T47D (cell line): ENCODE data around the gene WNT9A.
"Not testable (repeated sequence)": the region's sequence is repeated elsewhere in the genome, so short reads cannot be mapped to it uniquely, and the experiment has no call there.

ENCODE experiments used
- DNase-seq, 2 experiments: peaks; one replicate each; pipeline versions ENCODE4 v3.0.0 to v3.0.0-alpha.2; 2011 to 2012; ENCODE audit warnings: low read depth in 1 of 2, low spot score in 1 of 2
- JUND ChIP-seq: IDR thresholded peaks from 2 replicates; pipeline ENCODE4 v1.6.1; 2012; ENCODE audit warnings: low read depth
- in situ Hi-C: cut with HindIII; loops from 2 replicates; pipeline ENCODE4 v1.10.0; 2016; ENCODE audit warnings: low sequenced_read_pairs, low pct_unique_long_range_greater_than_20kb

WNT9A gene

GRCh38 chr1:227887697-227888403 lies 59.9 kb downstream of the WNT9A start:
- no peak for TF ChIP-seq JUND
- in situ Hi-C loops: no loop called here
- DNase-seq: no peak

GRCh38 chr1:227886993-227887696 lies 60.6 kb downstream of the WNT9A start:
- in situ Hi-C loops: no loop called here
- no peak for DNase-seq
- TF ChIP-seq JUND: no peak

- in situ Hi-C loops: no loop called here
- TF ChIP-seq JUND: no peak
- DNase-seq: no peak
Measured at GRCh38 chr1:227886503-227886961, 61.2 kb downstream of the WNT9A start.

- DNase-seq: peak; percentile 55 to 77
- TF ChIP-seq JUND: no peak
- in situ Hi-C loops: no loop called here
Measured at GRCh38 chr1:227885648-227886502, 61.9 kb downstream of the WNT9A start.

DNA sequence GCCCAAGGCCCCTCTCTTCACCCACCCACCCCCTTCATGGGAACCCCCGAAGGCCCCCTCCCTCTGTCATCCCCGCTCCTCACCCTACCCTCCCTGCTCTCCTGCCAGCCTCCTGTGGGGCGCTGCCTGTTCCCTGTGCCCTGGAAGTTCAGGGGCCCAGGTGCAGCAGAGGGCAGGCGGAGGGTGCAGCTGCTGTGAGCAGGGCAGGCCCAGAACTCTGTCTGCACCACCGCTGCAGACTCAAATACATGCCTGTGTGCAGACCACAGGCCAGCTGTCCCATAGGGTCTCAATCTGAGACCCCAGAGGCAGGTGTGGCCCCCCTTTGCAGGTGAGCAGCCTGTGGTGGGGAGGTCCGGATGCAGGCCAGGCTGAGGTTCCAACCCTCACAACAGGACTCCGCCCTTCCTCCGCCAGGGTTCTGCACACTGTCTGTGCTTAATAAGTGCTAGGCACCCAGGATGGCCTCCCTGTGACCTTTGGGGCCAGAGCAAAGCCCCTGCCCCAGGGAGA lies 62.5 kb downstream of the WNT9A start:
- TF ChIP-seq JUND: no peak
- in situ Hi-C loops: no loop called here
- DNase-seq: no peak

DNA sequence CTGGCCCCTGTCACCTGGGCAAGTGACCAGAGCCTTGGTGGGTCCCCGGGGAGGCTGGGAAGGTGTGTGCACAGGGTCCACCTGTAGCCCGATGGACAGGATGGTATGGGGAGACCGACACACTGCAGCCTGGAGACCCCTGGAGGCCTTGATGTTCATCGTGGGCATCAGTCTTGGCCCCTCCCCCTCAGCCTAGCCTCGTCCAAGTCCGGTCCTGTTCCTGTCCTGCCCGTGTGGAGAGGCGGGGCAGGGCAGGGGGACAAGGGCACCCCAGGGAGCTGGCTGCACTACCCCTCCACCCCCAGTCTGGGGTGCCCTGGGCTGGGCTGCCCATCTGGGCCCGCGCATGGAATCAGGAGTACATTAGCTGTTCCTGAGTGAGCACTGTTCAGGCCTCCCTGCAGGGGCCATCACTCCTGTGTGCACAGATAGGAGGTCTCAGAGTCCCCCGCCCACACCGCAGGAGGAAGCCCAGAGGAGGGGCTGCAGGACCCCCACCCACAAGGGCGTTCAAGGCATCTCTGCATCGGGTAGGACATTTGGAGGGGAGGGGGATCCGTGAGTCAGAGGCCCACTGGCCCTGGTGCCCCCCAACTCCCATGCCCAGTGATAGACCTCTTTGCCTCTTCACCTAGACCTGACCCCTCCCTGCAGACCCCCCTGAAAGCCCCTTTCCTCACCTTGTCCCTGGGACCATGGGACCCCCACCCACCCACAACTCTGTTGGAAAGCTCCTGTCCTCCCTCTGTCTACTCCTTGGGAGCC lies 63.2 kb downstream of the WNT9A start:
- no peak for DNase-seq
- in situ Hi-C loops: no loop called here
- TF ChIP-seq JUND: no peak

DNA sequence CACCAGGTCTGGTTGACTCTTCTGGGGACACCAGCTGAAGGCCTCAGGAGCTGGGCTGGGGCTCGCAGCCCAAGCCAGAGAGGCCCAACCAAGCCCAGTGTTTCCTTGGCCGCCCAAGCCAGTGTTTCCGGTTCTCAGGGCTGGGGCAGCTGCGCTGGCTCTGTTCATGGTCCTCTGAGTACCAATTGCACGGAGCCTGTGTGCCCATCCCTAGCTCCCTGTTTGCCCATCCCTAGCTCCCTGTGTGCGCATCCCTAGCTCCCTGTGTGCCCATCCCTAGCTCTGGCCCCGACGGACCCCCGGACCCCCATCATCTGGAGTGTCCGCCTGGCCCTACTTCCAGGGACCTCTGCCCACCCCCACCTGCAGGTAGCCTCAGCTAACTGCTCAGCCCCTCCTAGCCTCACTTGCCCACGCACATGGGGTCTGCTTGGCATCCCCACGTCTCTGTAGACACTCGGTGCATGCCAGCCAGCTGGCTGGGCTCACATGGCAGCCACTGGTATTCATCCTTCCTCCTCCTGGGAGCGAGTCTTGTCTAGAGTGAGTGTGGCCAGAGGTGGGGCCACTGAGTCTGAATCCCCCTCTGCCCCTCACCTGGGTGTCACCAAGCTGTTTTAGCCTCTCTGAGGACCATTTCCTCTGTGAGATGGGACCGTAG lies 64.0 kb downstream of the WNT9A start:
- no peak for TF ChIP-seq JUND
- DNase-seq: peak in 1 of 2 experiments; percentile 61
- in situ Hi-C loops: no loop called here

DNA sequence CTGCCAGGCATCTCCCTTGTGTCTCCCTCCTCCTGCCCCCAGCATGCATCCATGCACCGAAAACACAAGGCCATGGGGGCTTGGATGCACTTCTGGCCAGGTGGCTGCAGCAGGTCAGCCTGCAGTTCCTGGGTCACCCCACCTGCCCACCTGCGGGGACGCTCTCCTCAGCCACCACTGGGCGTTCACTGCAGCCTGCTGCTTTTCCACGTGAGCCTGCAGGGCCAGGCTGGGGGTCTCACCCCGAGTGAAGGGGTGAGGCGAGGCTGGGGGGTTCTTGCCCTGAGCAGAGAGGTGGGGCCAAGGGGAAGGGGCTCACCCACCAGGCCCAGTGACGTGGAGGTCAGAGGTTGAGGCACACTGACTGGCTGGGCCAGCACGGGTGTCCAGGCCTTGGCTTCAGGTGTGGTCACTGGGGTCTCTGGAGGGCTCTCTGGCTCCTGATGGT lies 64.6 kb downstream of the WNT9A start:
- TF ChIP-seq JUND: no peak
- no peak for DNase-seq
- in situ Hi-C loops: no loop called here

- in situ Hi-C loops: no loop called here
- no peak for DNase-seq
- no peak for TF ChIP-seq JUND
Measured at GRCh38 chr1:227880342-227880924, 67.3 kb downstream of the WNT9A start.

DNA sequence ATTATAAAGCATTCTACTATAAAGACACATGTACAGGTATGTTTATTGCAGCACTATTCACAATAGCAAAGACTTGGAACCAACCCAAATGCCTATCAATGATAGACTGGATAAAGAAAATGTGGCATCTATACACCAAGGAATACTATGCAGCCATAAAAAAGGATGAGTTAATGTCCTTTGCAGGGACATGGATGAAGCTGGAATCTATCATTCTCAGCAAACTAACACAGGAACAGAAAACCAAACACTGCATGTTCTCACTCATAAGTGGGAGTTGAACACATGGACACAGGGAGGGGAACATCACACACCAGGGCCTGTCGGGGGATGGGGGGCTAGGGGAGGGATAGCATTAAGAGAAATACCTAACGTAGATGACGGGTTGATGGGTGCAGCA lies 69.9 kb downstream of the WNT9A start:
- DNase-seq, in situ Hi-C loops: not testable (repeated sequence)

- DNase-seq, in situ Hi-C loops: not testable (repeated sequence)
Measured at GRCh38 chr1:227871892-227872291, 75.8 kb downstream of the WNT9A start.
